HT-29 (cell line): ENCODE measurements around the gene NHLH1. TPM values are rescaled to one million over a fixed set of nuclear protein-coding genes. Genes with fewer than 3 reads are reported as not detected.

Source experiments
- DNase-seq: peaks from one replicate; pipeline ENCODE4 v3.0.0-alpha.2; 2015; ENCODE audit warnings: low spot score
- total RNA-seq: library from RNA; depleted of rRNA; stranded (reverse); fragments of >200 nt; shearing (Covaris generic); gene quantifications from 2 replicates; pipeline ENCODE4 v1.2.3, GENCODE V29; 2014; rRNA removed

The NHLH1 gene
- not detected in 2 replicates for total RNA-seq

- no peak for DNase-seq
Measured at GRCh38 chr1:160366731-160367515, at the start of gene NHLH1. TSS of gene NHLH1 (plus strand) at chr1:160367071. CDS start at chr1:160370732, 3,661 bp downstream.

GRCh38 chr1:160322831-160323230, 44.0 kb upstream of the NHLH1 start:
- DNase-seq: no peak

GRCh38 chr1:160325252-160325651, 41.6 kb upstream of the NHLH1 start:
- no peak for DNase-seq

DNA sequence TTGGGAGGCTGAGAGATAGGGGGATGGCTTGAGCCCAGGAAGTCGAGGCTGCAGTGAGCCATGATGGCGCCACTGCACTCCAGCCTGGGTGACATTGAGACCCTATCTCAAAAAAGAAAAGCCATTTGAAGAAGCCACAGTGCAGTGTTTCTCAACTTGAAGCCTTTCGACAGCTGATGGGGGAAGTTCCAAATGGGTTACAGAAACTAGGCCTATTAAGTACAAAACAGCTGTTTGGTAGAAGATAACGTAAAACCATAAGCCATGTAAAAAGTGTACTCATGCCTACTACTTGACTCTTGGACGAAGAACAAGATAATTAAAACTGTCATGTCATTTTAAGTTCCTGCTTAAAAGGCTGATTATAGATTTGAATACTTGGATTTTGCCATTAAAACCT, 40.5 kb upstream of the NHLH1 start:
- no peak for DNase-seq

- no peak for DNase-seq
Measured at GRCh38 chr1:160328184-160328583, 38.7 kb upstream of the NHLH1 start.

- no peak for DNase-seq
Measured at GRCh38 chr1:160330119-160330518, 36.8 kb upstream of the NHLH1 start.

GRCh38 chr1:160332516-160332915, 34.4 kb upstream of the NHLH1 start:
- DNase-seq: no peak

DNA sequence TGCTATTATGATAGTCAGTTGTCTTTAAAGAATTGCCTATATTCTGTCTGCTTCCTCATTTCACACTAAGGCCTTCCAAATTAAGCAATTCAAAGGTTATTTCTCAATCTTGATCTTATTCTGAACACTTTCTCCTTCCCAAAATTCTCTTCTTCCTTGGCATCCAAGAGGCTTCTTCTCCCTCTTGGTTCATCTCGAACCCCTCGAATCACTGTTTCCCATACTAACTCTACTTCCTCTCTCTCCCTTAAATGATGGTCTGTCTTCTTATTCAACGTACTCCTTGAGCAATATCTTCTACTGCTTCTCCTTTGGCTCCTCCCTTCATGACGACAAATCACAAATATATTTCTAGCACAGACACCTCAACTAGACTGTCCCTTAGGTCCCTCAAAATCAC, 28.3 kb upstream of the NHLH1 start:
- DNase-seq: no peak

DNA sequence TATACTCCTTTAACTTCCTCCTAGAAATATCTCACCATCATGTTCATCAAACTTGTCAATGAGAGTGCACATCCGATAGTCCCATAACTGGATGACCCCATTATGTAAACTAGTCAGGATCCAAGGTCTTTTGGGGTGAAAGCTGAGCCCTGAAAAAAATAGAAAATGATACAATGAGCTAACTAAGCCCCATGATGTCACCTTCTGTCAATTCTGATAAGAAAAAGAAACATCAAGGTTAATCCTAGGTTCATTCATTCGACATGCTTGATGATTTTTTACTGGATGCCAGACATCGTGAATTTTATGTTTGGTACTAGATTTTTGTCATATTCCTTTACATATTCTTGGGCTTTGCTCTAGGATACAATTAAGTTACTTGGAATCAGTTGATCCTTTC, 26.7 kb upstream of the NHLH1 start:
- no peak for DNase-seq

- no peak for DNase-seq
Measured at GRCh38 chr1:160340866-160341265, 26.0 kb upstream of the NHLH1 start.

GRCh38 chr1:160342526-160342925, 24.3 kb upstream of the NHLH1 start:
- DNase-seq: peak; percentile 39

DNA sequence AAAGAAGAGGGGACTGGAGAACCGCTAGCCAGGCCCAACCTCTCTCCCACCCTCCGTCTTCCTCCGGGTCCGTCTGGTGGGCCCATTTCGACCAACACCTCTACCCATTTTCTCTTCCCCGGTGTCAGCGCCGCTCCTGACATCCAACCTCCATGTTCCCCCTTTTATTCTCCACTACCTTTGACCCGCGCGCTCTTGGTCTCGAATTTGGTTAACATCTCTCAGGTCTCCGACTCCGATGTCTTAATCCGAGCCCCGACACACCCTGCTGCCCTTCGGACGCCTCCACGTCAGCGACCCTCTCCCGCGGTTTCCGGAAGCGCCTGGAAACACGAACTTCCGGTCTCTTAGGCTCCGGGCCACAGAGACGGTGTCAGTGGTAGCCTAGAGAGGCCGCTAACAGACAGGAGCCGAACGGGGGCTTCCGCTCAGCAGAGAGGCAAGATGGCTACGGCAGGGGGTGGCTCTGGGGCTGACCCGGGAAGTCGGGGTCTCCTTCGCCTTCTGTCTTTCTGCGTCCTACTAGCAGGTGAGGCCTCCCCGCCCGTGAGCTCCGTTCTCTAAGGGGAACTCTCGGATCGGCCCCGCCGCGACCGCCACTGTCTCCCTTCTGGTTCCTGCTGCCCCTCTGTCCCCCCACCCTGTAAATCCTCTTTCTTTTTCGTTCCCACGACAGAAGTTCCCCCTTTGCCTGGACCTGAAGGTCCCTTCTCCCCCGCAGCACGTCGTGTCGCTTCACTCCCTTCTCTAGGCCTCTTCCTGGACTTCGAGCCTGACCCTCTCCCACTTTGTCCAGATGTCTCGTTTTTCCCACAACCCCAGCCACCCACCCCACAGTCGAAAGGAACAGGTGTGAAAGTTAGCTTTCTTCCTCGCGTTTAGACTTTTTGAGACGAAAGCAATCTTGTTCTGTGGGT, 23.7 kb upstream of the NHLH1 start, which contains the start of the genes COPA and NCSTN:
Gene COPA (minus strand): TSS at position 298 of the 917 bp plus-strand sequence. CDS start 80 bp downstream, at position 218.
Gene NCSTN (plus strand): TSS at position 431 of the 917 bp plus-strand sequence. CDS start 14 bp downstream, at position 445.
- DNase-seq: peak; percentile 94

DNA sequence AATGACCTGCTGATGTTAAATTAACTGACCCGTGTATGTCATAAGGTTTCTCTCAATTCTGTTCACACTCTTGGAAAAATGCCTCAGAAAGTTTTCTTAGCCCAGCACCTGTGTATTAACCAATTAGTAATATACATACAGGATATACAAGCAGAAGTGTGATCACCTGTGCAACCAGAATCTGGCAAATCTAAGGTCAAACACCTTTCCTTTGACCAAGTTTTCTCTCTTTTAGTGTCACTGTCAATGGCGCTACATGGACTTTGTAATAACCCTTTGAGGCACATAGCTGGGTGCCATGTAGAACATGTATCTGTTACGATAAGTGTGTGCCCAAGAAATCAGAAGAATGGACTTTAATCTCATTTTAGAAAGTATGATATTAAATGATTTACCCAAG, 22.6 kb upstream of the NHLH1 start:
- DNase-seq: no peak

DNA sequence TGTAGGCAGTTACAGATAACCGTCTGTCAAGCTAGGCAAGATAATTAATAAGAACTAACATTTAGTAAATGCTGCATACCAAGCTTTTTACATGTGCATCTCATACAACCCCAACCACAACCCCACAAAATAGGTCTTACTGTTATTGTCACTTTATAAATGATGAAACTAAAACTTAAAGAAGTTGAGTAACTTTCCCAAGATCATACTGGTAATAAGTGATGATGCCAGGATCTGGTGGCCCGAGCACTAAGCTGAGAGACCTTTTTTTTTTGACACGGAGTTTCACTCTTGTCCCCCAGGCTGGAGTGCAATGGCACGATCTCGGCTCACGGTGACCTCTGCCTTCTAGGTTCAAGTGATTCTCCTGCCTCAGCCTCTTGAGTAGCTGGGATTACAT, 21.9 kb upstream of the NHLH1 start:
- no peak for DNase-seq

GRCh38 chr1:160346463-160346862, 20.4 kb upstream of the NHLH1 start:
- DNase-seq: no peak

- no peak for DNase-seq
Measured at GRCh38 chr1:160346958-160347357, 19.9 kb upstream of the NHLH1 start.

DNA sequence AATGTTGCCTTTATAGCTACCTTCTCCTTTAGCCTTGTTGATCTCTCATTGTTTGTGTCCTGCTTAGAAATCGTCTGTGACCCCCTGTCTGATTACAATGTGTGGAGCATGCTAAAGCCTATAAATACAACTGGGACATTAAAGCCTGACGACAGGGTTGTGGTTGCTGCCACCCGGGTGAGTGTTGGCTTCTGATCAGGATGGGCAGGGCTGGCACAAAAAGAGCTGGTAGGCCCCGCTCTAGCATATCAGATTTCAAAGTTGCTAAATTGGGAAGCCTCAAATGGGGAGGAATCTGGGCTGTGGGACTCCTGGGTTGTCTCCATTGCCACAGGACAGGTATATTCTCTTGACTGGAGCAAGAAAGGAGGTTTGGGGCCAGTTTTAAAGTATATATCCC, 15.2 kb upstream of the NHLH1 start:
- DNase-seq: no peak

- DNase-seq: no peak
Measured at GRCh38 chr1:160352555-160352954, 14.3 kb upstream of the NHLH1 start.

DNA sequence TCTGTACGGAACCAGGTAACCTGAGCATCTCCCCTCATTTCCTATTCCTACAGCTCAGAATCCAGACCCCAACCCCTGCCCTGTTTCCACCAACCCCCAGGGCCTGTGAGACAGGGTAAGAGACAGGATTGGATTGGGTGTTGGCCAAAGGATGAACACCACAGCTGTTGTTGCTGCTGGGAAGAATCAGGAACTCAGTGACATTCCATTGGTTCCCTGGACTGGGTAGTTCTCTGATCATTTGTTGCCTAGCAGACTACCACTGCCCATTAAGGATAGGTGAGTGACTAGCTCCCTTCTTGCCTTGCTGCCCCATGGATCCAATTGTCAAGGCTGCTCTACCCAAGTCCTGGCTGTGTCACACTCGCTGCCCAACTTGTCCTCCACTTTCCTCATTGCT, 13.6 kb upstream of the NHLH1 start:
- DNase-seq: no peak

- DNase-seq: peak; percentile 47
Measured at GRCh38 chr1:160354388-160354985, 12.4 kb upstream of the NHLH1 start.

DNA sequence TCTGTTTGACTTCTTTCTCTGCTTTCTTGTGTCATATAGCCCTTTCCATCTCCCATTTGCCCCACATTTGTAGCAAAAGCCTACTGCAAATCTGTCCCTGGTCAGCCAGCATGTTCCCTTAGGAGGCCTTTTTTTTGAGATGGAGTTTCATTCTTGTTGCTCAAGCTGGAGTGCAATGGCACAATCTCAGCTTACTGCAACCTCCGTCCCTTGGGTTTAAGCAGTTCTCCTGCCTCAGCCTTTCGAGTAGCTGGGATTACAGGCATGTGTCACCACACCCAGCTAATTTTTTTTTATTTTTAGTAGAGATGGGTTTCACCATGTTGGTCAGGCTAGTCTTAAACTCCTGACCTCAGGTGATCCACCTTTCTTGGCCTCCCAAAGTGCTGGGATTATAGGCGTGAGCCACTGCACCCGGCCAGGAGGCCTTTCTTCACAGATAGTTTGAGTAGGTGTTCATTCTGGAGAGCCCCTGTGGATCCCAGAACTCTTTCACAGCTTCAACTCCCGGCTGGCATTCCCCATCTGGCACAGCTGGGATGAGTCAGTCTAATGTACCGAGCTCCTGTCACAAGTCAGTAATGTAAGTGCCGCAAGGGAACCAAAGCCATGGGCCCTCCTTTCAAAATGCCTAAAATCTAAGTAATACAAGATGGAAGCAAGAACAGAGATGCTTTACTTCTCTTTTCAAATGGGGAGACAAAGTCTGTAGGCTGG, 9.4 kb upstream of the NHLH1 start:
- DNase-seq: no peak
